ENCODE measurements around the gene ARFGAP2. TPM values are rescaled to one million over a fixed set of nuclear protein-coding genes. Genes with fewer than 3 reads are reported as not detected.

The ARFGAP2 gene
- 25.9 to 36.5 TPM (median 26.6 TPM) in 5 replicates for total RNA-seq (2022; extraction: Qiagen RNA extraction; ENCODE audit: low read depth)

DNA sequence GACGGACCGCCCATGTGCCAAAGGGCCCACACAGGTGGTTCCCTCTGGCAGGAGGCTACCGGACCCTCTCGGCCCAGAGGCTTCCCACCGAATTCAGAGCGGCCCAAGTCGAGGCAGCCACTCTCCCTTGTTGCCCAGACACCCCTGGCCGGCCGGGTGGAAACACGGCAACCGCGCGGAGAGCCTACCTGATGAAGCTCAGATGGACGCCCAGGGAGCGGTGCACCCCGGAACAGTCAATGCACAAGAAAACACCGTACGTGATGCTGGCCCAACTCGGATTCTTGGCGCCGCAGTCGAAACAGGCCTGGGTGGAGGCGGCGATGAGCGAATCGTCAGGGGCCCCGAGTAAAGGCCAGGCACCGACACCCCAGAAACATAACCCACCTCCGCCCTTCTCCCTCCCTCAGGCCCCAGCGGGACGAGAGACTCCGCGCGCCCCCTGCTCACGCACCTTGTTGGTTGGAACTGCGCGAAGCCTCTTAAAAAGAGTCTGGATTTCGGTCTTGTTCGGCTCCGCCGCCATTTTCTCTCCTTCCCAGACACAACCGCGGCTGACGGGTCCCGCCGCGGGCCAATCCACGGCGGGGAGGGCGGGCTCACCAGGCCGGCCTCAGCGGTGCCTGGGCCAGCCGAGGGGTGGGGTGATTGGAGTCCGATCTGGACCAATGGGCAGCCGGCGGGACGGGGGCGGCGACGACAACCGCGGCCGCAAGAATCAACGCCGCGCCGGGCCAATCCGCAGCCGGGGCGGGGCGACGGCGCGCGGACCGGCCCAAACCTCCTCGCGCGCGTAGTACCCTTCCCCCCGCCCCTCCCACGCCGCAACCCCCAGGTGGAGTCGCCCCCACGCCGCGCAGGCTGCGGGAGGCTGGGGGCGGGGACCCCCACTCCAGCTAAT lies at the start of gene ARFGAP2:
Gene ARFGAP2 (minus strand): TSS at position 552 of the 901 bp plus-strand sequence. CDS start 26 bp downstream, at position 526.

GRCh38 chr11:47186076-47186699 lies 9.5 kb upstream of the ARFGAP2 start, which contains the start of gene PACSIN3:
TSS of gene PACSIN3 (minus strand) at chr11:47186434. CDS start at chr11:47182727, 3,707 bp downstream.

Other genes starting within 250 kb of the ARFGAP2 start
- gene CSTPP1, start 240.1 kb downstream of the ARFGAP2 start, total RNA-seq (2022; extraction: Qiagen RNA extraction; ENCODE audit: low read depth), result 29.1 to 32.8 TPM (median 30.7 TPM) in 5 replicates
- gene PACSIN3, start 9.6 kb upstream of the ARFGAP2 start, total RNA-seq (2022; extraction: Qiagen RNA extraction; ENCODE audit: low read depth), result 23.4 to 32.4 TPM (median 27.0 TPM) in 5 replicates
- gene DDB2, start 38.1 kb upstream of the ARFGAP2 start, total RNA-seq (2022; extraction: Qiagen RNA extraction; ENCODE audit: low read depth), result 76.4 to 93.2 TPM (median 83.3 TPM) in 5 replicates
- gene ACP2, start 71.9 kb upstream of the ARFGAP2 start, total RNA-seq (2022; extraction: Qiagen RNA extraction; ENCODE audit: low read depth), result 21.5 to 31.5 TPM (median 22.8 TPM) in 5 replicates
- gene NR1H3, start 81.1 kb upstream of the ARFGAP2 start, total RNA-seq (2022; extraction: Qiagen RNA extraction; ENCODE audit: low read depth), result 7.0 to 14.2 TPM (median 12.7 TPM) in 5 replicates
- 18.5 to 24.3 TPM (median 21.0 TPM) in 5 replicates for gene MADD, start 93.3 kb upstream of the ARFGAP2 start, total RNA-seq (2022; extraction: Qiagen RNA extraction; ENCODE audit: low read depth)
- 0.02 to 0.10 TPM (median 0.06 TPM) in 5 replicates for gene MYBPC3, start 175.8 kb upstream of the ARFGAP2 start, total RNA-seq (2022; extraction: Qiagen RNA extraction; ENCODE audit: low read depth)
- gene SPI1, start 201.7 kb upstream of the ARFGAP2 start, total RNA-seq (2022; extraction: Qiagen RNA extraction; ENCODE audit: low read depth), result 0.15 TPM in 1 of 5 replicates, not detected in the others
- gene SLC39A13, start 231.7 kb upstream of the ARFGAP2 start, total RNA-seq (2022; extraction: Qiagen RNA extraction; ENCODE audit: low read depth), result 49.5 to 58.9 TPM (median 53.1 TPM) in 5 replicates
- 180 to 224 TPM (median 193 TPM) in 5 replicates for gene PSMC3, start 249.6 kb upstream of the ARFGAP2 start, total RNA-seq (2022; extraction: Qiagen RNA extraction; ENCODE audit: low read depth)

Measured in A549 treated with GW870086 at 1 μM for 4 hours (cell line).